Measurements from ENCODE around the gene ELFN2.
"Not testable (repeated sequence)": the region's sequence is repeated elsewhere in the genome, so short reads cannot be mapped to it uniquely, and the experiment has no call there.

ELFN2 gene

DNA sequence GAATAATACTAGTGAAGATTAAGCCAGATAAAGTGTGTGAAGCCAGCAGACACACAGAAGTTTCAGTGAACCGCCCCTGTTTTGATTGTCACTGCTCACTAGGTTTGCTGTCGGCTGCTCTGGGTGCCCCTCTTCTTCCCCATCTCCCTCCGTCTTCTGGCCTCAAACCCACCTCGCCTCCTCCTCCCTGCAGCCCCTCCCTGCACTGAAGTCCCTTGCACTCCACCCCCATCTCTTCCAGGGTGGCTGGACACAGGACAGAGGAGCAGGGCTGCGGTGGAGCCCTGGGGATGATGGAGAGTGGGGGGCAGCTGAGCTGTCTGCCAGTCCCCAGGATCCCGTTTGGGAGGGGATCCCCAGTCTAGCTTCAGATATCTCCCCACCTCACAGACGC lies 91.5 kb downstream of the ELFN2 start:
- no peak for DNase-seq (ENCODE audit: low read depth in 2 of 2)

DNA sequence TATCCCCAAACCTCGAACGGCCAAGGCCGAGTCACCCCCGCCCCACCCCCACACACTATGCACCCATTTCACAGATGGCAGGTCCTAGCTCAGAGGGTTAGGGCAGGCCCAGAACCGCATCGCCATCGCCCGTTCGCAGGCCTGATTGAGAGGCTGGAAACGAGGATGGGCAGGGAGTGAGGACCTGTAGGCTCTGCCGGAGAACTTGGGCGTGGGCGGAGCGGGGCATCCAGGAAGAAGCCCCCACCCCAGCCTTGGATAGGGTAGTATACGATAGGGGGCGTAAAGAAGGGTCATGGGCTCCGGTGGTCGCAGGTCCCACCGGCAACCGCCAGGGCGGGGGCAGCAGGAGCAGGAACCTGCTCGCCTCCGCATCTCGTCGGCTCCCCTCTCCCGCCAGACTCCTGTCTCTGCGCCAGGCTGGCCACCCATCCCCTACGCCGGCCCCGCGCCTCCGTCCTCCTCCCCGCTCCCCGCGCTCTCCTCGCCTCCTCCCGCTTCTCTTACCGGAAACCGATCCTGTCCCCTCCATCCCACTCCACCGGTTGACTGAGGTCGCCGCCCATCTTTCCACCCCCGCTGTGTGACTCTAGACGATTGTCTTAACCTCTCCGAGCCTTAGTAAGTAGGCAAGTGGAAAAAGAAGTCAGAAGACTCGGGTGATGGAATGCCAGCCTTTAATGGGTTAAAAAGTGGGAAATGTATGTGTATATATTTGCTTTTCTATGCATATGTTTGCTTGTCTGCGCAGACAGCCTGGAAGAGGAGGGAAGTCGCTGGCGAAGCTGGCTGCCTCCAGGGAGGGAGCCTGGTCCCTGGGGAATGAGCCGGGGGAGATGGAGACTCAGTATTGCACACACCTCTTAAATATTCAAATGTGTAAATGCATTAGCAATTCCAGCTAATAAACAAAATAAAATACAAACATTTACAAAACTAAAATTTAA lies 92.1 kb downstream of the ELFN2 start:
- DNase-seq (ENCODE audit: low read depth in 2 of 2) = no peak

DNA sequence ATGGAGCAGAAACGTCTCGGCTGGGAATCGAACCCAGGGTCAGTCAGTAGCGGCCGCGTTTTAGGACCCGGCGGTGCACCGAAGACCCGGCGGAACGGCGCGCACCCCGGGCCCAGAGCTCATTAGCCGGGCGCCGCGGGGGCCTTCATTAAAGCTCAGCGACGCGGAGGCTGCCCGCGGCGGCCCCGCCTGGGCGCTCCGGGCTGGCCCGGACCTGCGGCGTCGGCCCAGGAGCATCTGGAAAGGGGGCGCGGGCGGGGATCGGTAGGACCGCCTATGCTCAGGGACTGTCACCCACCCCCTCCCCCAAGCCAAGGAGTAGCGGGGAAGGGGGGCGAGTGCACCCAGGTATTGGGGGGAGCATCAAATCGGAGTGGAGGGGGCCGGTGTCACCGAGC lies 92.8 kb downstream of the ELFN2 start:
- no peak for DNase-seq (ENCODE audit: low read depth in 2 of 2)

- no peak for DNase-seq (ENCODE audit: low read depth in 2 of 2)
Measured at GRCh38 chr22:37333724-37334460, 93.4 kb downstream of the ELFN2 start.

- DNase-seq (ENCODE audit: low read depth in 2 of 2) = no peak
Measured at GRCh38 chr22:37331856-37332536, 95.3 kb downstream of the ELFN2 start.

DNA sequence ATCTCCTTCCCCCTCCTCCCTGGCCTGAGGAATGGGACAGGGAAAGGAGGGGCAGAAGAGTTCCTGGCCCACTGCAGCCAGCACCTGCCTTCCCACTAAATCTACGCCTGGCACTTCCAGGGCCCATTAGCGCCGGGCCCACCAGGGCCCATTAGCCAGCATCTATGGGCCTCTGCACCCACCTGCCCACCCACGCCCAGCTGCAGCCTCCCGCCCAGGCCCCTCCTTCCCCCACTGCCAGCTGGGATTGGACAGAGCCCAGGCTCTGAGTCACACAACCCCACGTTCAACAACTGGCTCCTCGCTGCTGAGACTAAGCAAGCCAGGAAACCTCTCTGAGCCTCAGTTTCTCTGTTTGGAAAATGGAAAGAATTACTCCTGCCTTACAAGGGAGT lies 96.2 kb downstream of the ELFN2 start:
- DNase-seq (ENCODE audit: low read depth in 2 of 2) = no peak

GRCh38 chr22:37330200-37331033 lies 96.9 kb downstream of the ELFN2 start:
- peak; percentile 50 to 53 for DNase-seq (ENCODE audit: low read depth in 2 of 2)

- no peak for DNase-seq (ENCODE audit: low read depth in 2 of 2)
Measured at GRCh38 chr22:37329238-37330140, 97.8 kb downstream of the ELFN2 start.

GRCh38 chr22:37328538-37329237 lies 98.6 kb downstream of the ELFN2 start:
- not testable (repeated sequence) for DNase-seq (ENCODE audit: low read depth in 2 of 2)

DNA sequence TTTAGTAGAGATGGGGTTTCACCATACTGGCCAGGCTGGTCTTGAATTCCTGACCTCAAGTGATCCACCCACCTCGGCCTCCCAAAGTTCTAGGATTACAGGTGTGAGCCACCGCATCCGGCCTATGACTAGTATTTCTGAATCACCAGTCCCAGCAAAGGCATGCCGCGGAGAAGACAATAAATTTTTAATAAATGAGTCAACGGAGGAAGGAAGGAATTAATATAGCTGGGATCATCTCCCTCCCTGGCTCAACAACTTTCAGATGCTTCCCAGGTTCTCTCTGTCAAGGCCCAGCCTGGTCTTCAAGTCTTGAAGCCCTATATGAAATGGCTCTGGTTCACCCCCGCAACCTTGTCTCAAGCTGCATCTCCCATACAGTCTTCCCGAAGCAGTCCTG lies 99.3 kb downstream of the ELFN2 start:
- DNase-seq (ENCODE audit: low read depth in 2 of 2) = peak; percentile 63 to 66

GRCh38 chr22:37326726-37327125 lies 100.6 kb downstream of the ELFN2 start:
- DNase-seq (ENCODE audit: low read depth in 2 of 2) = no peak

DNA sequence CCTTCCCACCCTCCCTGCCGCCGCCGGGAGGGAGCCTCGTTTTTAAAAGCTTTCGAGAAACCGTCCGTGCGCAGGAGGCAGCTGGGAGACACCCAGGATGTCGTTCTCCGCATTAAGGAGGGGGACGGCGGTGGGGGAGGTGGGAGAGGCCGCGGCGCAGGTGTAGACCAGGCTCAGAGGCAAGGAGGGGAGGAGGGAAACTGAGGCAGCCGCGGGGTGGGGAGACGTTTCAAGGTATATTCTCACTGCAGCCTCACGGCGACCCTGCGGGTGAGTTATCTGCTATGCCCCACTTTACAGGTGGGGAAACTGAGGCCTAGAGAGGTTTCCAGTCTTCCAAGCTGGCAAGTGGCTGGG lies 102.3 kb downstream of the ELFN2 start:
- DNase-seq (ENCODE audit: low read depth in 2 of 2) = no peak

- DNase-seq (ENCODE audit: low read depth in 2 of 2) = no peak
Measured at GRCh38 chr22:37324340-37325038, 102.8 kb downstream of the ELFN2 start.

DNA sequence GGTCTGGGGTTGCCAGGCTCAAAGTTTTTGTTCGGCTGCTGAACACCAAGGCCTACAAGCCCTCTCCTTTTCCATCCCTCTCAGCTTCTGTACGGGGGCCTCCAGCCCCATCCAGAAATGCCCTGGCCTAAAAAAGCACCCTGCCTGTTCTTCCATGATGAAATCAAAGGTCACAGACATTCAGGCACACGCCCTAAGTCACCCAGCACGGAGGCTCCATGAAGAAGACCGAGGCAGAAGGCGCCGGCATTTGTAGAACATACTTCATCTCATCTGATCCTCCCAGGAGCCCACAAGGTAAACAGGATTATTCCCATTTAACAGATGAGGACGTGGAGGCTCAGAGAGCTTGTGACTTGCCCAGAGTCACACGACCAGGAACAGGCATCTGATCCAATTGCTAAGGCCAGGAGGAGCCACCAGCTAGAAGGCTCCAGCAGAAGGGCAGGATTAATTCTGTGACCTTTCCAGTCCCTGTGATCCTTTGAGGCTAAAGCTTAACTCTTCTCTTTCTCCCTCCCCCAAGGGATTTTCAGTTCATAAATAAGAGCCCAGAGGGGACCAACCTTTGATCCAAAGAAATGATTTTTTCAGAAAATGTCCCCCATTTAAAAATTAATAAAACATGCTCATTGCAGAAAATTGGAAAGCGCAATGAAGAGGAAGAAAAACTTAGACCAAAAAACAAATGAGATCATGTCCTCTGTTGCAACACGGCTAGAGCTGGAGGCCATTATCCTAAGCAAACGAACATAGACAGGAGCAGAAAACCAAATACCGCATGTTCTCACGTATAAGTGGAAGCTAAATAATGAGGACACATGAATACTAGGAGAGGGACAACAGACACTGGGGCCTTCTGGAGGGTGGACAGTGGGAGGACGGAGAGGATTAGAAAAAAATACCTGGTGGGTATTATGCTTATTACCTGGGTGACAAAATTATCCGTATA lies 106.3 kb downstream of the ELFN2 start:
- no peak for DNase-seq (ENCODE audit: low read depth in 2 of 2)

DNA sequence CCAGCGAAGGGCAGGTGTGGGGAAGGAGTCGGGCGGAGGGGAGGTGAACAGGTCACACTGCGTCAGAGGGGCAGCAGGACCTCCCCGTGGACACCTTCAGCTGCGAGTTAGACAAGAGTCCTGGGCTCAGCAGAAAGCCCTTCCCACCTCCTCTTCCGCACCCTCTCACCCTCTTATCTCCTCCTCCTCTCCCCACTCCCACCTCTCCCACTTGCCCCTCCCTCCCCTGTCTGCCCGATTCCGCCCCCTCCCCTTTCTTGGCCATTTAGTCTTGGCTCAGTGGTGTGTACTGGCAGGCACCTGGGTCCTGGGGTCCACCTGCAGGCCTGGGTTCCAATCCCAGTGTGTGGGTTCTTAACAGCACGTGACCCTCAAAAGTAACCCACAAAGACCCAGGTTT lies 107.8 kb downstream of the ELFN2 start:
- no peak for DNase-seq (ENCODE audit: low read depth in 2 of 2)

DNA sequence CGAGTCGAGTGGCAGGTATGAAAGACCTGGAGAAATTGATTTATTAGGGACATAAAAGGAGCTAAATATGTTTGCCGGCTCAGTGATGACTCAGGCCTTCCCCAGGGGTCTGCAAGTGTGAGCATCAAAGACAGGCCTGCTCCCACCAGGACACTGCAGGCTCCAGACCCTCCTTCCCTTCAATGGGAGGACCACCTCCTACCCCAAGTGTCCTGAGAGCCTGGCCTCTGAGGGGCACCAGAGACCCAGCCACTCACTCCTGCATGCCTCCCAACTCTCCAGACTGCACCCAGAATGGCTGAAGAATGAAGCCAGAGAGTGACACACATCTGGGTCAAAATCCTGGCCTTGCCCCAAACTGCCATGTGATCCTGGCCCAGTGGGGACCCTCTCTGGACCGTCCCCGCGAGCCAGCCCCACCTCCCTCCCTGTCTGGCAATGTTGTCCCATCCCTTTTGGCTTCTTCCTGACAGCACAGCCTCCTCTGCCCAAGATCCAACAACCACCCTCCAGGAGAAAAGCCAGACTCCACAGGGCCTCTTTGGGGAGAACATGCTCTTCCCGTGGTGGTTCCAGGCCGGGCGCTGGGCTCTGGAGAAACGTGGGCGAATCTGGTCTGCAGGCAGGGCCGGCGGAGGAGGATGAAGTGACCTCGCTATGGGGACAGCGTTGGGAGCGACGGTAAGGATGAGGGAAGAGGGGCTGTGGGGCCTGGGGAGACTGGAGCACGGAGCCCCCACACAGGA lies 108.7 kb downstream of the ELFN2 start:
- DNase-seq (ENCODE audit: low read depth in 2 of 2) = no peak

Measured in fibroblast of skin of left biceps (primary cell).